GM23338 (cell line): ENCODE results near the gene UVSSA. TPM values are rescaled to one million over a fixed set of nuclear protein-coding genes. Genes with fewer than 3 reads are reported as not detected.

Experiments used
- ATAC-seq: fragments of 200-7000 bp; cut with Tn5 transposase; 3 replicates; pipeline ENCODE4 v1.9.1; 2020
- DNase-seq: peaks from one replicate; pipeline ENCODE4 v3.0.0-alpha.2; 2015; ENCODE audit warnings: low spot score
- H2AFZ ChIP-seq: fragments of 200-600 bp; sonication (generic); 2 replicates; pipeline ENCODE4 v1.8.0; 2016; ENCODE audit warnings: antibody characterized with exemption, mild to moderate bottlenecking, moderate library complexity
- H3F3A ChIP-seq: fragments of 200-600 bp; sonication (generic); replicated peaks from 2 replicates; pipeline ENCODE4 v1.8.0; 2017; ENCODE audit warnings: antibody characterized with exemption, mixed run types, low read depth
- H3K27ac ChIP-seq: fragments of 200-600 bp; sonication (generic); 2 replicates; pipeline ENCODE4 v1.6.1; 2016; ENCODE audit warnings: low read depth
- H3K27me3 ChIP-seq: fragments of 200-600 bp; sonication (generic); 2 replicates; pipeline ENCODE4 v1.8.0; 2016; ENCODE audit warnings: mild to moderate bottlenecking, mixed run types, moderate library complexity; ENCODE audit not compliant: insufficient read depth
- H3K36me3 ChIP-seq: fragments of 200-600 bp; sonication (generic); 2 replicates; pipeline ENCODE4 v1.8.0; 2016; ENCODE audit warnings: mild to moderate bottlenecking; ENCODE audit not compliant: insufficient read depth
- H3K4me1 ChIP-seq: fragments of 200-600 bp; sonication (generic); 2 replicates; pipeline ENCODE4 v1.8.0; 2016; ENCODE audit warnings: mild to moderate bottlenecking, moderate library complexity; ENCODE audit not compliant: insufficient read depth
- H3K4me2 ChIP-seq: fragments of 200-600 bp; sonication (generic); 2 replicates; pipeline ENCODE4 v1.7.1; 2017; ENCODE audit warnings: mixed run types
- H3K4me3 ChIP-seq: fragments of 200-600 bp; sonication (generic); 2 replicates; pipeline ENCODE4 v1.6.1; 2016; ENCODE audit warnings: mixed run types
- H3K79me2 ChIP-seq: fragments of 200-600 bp; sonication (generic); replicated peaks from 2 replicates; pipeline ENCODE4 v1.8.0; 2017; ENCODE audit warnings: mild to moderate bottlenecking; ENCODE audit not compliant: insufficient read depth
- H3K9me2 ChIP-seq: fragments of 200-600 bp; sonication (generic); 2 replicates; pipeline ENCODE4 v1.8.0; 2017; ENCODE audit not compliant: insufficient read depth
- H4K20me1 ChIP-seq: fragments of 200-600 bp; sonication (generic); replicated peaks from 2 replicates; pipeline ENCODE4 v1.8.0; 2017; ENCODE audit warnings: mild to moderate bottlenecking; ENCODE audit not compliant: insufficient read depth
- H3K27ac Mint-ChIP-seq: 2 replicates; pipeline ENCODE4 v1.8.0; 2020; ENCODE audit warnings: inconsistent platforms, mild to moderate bottlenecking, moderate library complexity, mixed read lengths
- H3K27me3 Mint-ChIP-seq: 3 replicates; pipeline ENCODE4 v1.8.0; 2022; ENCODE audit warnings: low read depth, mild to moderate bottlenecking, moderate library complexity, mixed read lengths, inconsistent platforms; ENCODE audit not compliant: insufficient read depth, poor library complexity
- H3K36me3 Mint-ChIP-seq: 3 replicates; pipeline ENCODE4 v1.8.0; 2021; ENCODE audit warnings: low read depth, mild to moderate bottlenecking, inconsistent platforms, moderate library complexity, mixed read lengths
- H3K4me1 Mint-ChIP-seq: 3 replicates; pipeline ENCODE4 v1.8.0; 2020; ENCODE audit warnings: mild to moderate bottlenecking, inconsistent platforms, mixed read lengths
- H3K4me3 Mint-ChIP-seq: 3 replicates; pipeline ENCODE4 v1.8.0; 2021; ENCODE audit warnings: moderate library complexity, mild to moderate bottlenecking, inconsistent platforms, mixed read lengths
- H3K9me3 Mint-ChIP-seq: 3 replicates; pipeline ENCODE4 v1.8.0; 2020; ENCODE audit warnings: moderate library complexity, mild to moderate bottlenecking, inconsistent platforms, mixed read lengths
- EZH2 ChIP-seq: fragments of 200-600 bp; sonication (generic); IDR thresholded peaks from one replicate; pipeline ENCODE4 v1.8.0; 2017; ENCODE audit warnings: antibody characterized with exemption, mild to moderate bottlenecking, low read depth; ENCODE audit not compliant: unreplicated experiment
- EZH2phosphoT487 ChIP-seq: fragments of 200-600 bp; sonication (generic); IDR thresholded peaks from one replicate; pipeline ENCODE4 v1.8.1; 2018; ENCODE audit warnings: antibody characterized with exemption; ENCODE audit not compliant: unreplicated experiment
- NANOG ChIP-seq: IDR thresholded peaks from 2 replicates; pipeline ENCODE4 v1.6.1; 2016; ENCODE audit warnings: antibody characterized with exemption, borderline replicate concordance
- STAT1 ChIP-seq: IDR thresholded peaks from one replicate; pipeline ENCODE4 v1.6.1; 2016; ENCODE audit warnings: antibody characterized with exemption; ENCODE audit not compliant: unreplicated experiment
- ZNF114 ChIP-seq: fragments of 250-450 bp; sonication (Bioruptor Pico); IDR thresholded peaks from 2 replicates; pipeline ENCODE4 v1.5.0; 2020; ENCODE audit warnings: mild to moderate bottlenecking, moderate library complexity
- ZNF331 ChIP-seq: fragments of 250-450 bp; sonication (Bioruptor Pico); IDR thresholded peaks from 2 replicates; pipeline ENCODE4 v1.5.0; 2020; ENCODE audit warnings: low read depth, mild to moderate bottlenecking, moderate library complexity
- polyA plus RNA-seq: library from polyadenylated mRNA; unstranded; fragments of >200 nt; fragmentation: Nextera tagmentation; extraction: Ambion mirVana; gene quantifications from 2 replicates; pipeline ENCODE4 v1.2.1, GENCODE V29; 2016
- total RNA-seq: library from RNA; depleted of rRNA; stranded (reverse); fragments of >200 nt; shearing (Covaris generic); gene quantifications from 2 replicates; pipeline ENCODE4 v1.2.3, GENCODE V29; 2014
- TF ChIP-seq, protein P1 (sequence below): IDR thresholded peaks from one replicate; pipeline ENCODE4 v1.6.1; 2018; ENCODE audit warnings: antibody characterized with exemption; ENCODE audit not compliant: unreplicated experiment
- TF ChIP-seq, protein P2 (sequence below): fragments of 250-450 bp; sonication (Bioruptor Pico); IDR thresholded peaks from 2 replicates; pipeline ENCODE4 v1.5.0; 2020; ENCODE audit warnings: mild to moderate bottlenecking, moderate library complexity

Gene UVSSA
- total and polyA plus RNA-seq, 2 experiments from 2014 or later, result 6.5 to 27.7 TPM

- H3K36me3 ChIP-seq, result no peaks in the 10 kb centered on the region
- no peak overlapping the region for H3K27ac ChIP-seq
- Mint-ChIP-seq H3K4me3 (no peak overlapping the region), H3K27ac (no peak overlapping the region), H3K4me1 (no peaks in the 10 kb centered on the region), H3K36me3 (no peaks in the 10 kb centered on the region), H3K9me3 (no peaks in the 10 kb centered on the region), H3K27me3 (peaks cover 2% of the 10 kb centered on the region)
- no peak overlapping the region for H3K4me3 ChIP-seq
- no peaks in the 10 kb centered on the region for H3K79me2 ChIP-seq
- H2AFZ ChIP-seq, result no peak overlapping the region
- H3K9me2 ChIP-seq, result no peaks in the 10 kb centered on the region
- no peak for ATAC-seq
- no peaks in the 10 kb centered on the region for H4K20me1 ChIP-seq
- no peak overlapping the region for H3K4me2 ChIP-seq
- H3F3A ChIP-seq, result no peaks in the 10 kb centered on the region
- DNase-seq, result no peak
- no peaks in the 10 kb centered on the region for H3K27me3 ChIP-seq
- TF ChIP-seq ZNF114 (CRISPR knock-in tag) (no peak), ZNF331 (no peak), STAT1 (no peak), EZH2phosphoT487 (no peak), EZH2 (no peak), NANOG (no peak)
- TF ChIP-seq, protein P1, sequence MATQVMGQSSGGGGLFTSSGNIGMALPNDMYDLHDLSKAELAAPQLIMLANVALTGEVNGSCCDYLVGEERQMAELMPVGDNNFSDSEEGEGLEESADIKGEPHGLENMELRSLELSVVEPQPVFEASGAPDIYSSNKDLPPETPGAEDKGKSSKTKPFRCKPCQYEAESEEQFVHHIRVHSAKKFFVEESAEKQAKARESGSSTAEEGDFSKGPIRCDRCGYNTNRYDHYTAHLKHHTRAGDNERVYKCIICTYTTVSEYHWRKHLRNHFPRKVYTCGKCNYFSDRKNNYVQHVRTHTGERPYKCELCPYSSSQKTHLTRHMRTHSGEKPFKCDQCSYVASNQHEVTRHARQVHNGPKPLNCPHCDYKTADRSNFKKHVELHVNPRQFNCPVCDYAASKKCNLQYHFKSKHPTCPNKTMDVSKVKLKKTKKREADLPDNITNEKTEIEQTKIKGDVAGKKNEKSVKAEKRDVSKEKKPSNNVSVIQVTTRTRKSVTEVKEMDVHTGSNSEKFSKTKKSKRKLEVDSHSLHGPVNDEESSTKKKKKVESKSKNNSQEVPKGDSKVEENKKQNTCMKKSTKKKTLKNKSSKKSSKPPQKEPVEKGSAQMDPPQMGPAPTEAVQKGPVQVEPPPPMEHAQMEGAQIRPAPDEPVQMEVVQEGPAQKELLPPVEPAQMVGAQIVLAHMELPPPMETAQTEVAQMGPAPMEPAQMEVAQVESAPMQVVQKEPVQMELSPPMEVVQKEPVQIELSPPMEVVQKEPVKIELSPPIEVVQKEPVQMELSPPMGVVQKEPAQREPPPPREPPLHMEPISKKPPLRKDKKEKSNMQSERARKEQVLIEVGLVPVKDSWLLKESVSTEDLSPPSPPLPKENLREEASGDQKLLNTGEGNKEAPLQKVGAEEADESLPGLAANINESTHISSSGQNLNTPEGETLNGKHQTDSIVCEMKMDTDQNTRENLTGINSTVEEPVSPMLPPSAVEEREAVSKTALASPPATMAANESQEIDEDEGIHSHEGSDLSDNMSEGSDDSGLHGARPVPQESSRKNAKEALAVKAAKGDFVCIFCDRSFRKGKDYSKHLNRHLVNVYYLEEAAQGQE, result no peak
- TF ChIP-seq, protein P2, sequence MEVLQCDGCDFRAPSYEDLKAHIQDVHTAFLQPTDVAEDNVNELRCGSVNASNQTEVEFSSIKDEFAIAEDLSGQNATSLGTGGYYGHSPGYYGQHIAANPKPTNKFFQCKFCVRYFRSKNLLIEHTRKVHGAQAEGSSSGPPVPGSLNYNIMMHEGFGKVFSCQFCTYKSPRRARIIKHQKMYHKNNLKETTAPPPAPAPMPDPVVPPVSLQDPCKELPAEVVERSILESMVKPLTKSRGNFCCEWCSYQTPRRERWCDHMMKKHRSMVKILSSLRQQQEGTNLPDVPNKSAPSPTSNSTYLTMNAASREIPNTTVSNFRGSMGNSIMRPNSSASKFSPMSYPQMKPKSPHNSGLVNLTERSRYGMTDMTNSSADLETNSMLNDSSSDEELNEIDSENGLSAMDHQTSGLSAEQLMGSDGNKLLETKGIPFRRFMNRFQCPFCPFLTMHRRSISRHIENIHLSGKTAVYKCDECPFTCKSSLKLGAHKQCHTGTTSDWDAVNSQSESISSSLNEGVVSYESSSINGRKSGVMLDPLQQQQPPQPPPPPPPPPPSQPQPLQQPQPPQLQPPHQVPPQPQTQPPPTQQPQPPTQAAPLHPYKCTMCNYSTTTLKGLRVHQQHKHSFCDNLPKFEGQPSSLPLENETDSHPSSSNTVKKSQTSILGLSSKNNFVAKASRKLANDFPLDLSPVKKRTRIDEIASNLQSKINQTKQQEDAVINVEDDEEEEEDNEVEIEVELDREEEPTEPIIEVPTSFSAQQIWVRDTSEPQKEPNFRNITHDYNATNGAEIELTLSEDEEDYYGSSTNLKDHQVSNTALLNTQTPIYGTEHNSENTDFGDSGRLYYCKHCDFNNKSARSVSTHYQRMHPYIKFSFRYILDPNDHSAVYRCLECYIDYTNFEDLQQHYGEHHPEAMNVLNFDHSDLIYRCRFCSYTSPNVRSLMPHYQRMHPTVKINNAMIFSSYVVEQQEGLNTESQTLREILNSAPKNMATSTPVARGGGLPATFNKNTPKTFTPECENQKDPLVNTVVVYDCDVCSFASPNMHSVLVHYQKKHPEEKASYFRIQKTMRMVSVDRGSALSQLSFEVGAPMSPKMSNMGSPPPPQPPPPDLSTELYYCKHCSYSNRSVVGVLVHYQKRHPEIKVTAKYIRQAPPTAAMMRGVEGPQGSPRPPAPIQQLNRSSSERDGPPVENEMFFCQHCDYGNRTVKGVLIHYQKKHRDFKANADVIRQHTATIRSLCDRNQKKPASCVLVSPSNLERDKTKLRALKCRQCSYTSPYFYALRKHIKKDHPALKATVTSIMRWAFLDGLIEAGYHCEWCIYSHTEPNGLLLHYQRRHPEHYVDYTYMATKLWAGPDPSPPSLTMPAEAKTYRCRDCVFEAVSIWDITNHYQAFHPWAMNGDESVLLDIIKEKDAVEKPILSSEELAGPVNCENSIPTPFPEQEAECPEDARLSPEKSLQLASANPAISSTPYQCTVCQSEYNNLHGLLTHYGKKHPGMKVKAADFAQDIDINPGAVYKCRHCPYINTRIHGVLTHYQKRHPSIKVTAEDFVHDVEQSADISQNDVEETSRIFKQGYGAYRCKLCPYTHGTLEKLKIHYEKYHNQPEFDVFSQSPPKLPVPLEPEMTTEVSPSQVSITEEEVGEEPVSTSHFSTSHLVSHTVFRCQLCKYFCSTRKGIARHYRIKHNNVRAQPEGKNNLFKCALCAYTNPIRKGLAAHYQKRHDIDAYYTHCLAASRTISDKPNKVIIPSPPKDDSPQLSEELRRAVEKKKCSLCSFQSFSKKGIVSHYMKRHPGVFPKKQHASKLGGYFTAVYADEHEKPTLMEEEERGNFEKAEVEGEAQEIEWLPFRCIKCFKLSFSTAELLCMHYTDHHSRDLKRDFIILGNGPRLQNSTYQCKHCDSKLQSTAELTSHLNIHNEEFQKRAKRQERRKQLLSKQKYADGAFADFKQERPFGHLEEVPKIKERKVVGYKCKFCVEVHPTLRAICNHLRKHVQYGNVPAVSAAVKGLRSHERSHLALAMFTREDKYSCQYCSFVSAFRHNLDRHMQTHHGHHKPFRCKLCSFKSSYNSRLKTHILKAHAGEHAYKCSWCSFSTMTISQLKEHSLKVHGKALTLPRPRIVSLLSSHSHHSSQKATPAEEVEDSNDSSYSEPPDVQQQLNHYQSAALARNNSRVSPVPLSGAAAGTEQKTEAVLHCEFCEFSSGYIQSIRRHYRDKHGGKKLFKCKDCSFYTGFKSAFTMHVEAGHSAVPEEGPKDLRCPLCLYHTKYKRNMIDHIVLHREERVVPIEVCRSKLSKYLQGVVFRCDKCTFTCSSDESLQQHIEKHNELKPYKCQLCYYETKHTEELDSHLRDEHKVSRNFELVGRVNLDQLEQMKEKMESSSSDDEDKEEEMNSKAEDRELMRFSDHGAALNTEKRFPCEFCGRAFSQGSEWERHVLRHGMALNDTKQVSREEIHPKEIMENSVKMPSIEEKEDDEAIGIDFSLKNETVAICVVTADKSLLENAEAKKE (CRISPR knock-in tag), result no peak
- H3K4me1 ChIP-seq, result no peaks in the 10 kb centered on the region
Measured at GRCh38 chr4:1380368-1381151, 33.6 kb downstream of the UVSSA start.
